Mesenteric fat pad (tissue), 1 donor: ENCODE measurements around the gene TAOK1. TPM values are rescaled to one million over a fixed set of nuclear protein-coding genes. Genes with fewer than 3 reads are reported as not detected.
"Not testable (repeated sequence)": the region's sequence is repeated elsewhere in the genome, so short reads cannot be mapped to it uniquely, and the experiment has no call there.

Experiments
- DNase-seq: peaks from one replicate; pipeline ENCODE4 v3.0.0-alpha.2; 2020; ENCODE audit warnings: low spot score
- total RNA-seq: library from RNA; stranded (reverse); fragmentation: NEBNext Ultra II Directional; extraction: Animal tissue kit (Norgen Biotek cat#: 25700); gene quantifications from one replicate; pipeline ENCODE4 v1.2.1, GENCODE V29; 2021
- donor health status: DM: yes; HTN: yes; CAD: no.

TAOK1 gene
- total RNA-seq, 1 donor from 2014 or later: 99.0 TPM

- no peak for DNase-seq
These were observed 143.8 kb downstream of the TAOK1 start for GRCh38 chr17:29533976-29534375.

DNA sequence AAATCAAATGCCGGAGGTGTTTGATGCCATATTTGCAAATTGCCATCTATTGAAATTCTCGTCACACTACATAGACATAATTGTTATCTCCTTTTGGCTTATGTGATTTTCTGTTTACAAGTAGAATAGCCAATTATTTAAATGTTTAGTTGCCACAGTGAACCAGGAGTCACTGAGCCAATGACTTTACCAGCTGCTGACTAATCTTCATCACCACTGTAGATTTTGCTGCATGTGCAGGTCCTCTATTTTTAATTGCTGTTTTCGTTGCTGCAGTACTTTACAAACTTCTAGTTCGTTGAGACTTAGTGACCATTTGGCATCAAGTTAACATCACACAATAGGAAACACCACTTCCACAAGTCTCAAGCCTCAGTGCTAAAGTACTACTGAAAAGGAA is 153.9 kb downstream of the TAOK1 start:
- DNase-seq: no peak

GRCh38 chr17:29546085-29546484 is 155.9 kb downstream of the TAOK1 start:
- DNase-seq: no peak

- DNase-seq: no peak
These were observed 156.7 kb downstream of the TAOK1 start for GRCh38 chr17:29546830-29547229.

DNA sequence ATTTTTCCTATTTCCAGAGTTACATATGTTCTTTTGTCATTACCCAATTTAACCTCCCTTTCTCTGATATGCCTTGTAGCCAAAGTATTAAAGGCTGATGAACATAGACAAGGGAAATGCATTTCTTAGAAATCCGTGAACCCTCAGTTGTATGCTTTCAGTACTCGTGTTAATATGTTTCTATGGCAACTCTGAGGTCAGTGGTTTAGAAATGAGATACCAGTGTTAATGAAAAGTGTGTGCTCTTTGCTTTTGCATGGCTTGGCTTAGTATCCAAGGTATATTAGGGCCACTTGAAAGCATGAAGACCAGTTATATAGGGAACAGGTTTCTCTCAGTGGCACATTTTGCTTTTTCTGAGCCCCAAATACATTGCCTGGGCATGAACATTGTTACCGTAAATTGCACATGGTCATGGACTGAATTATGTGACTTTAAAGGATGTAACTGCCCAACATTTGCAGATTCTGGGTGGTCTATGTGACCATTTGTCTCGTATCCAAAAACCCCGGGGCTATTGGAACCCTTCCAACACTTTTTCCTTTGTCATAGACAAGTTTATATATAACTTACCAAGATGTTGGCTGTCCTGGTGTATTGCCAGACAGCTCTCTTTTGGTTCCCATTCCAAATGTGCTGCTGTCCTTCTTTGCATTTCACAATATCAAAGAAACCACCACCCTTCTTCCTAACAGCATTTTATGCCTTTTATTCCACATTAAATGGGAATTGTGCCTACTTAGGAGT is 159.2 kb downstream of the TAOK1 start:
- no peak for DNase-seq

GRCh38 chr17:29555840-29556239 is 165.7 kb downstream of the TAOK1 start:
- DNase-seq: no peak

GRCh38 chr17:29557085-29557738 is 167.0 kb downstream of the TAOK1 start:
- peak; percentile 33 for DNase-seq

DNA sequence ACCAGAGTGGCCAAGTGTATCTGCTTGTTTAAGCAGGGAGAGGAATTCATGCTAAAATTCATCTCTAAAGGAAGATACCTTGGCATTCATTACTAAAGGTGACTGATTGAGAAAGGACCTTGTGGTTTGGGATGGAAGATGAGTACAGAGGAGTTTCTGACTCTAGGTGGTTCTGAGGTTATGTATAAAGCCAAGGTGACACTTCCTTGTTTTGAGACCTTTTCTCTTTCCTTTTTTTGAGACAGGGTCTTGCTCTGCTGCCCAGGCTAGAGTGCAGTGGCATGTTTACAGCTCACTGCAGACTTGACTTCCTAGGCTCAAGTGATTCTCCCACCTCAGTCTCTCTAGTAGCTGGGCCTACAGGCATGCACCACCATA is 167.6 kb downstream of the TAOK1 start:
- peak; percentile 20 for DNase-seq

GRCh38 chr17:29558139-29558538 is 168.0 kb downstream of the TAOK1 start:
- not testable (repeated sequence) for DNase-seq

DNA sequence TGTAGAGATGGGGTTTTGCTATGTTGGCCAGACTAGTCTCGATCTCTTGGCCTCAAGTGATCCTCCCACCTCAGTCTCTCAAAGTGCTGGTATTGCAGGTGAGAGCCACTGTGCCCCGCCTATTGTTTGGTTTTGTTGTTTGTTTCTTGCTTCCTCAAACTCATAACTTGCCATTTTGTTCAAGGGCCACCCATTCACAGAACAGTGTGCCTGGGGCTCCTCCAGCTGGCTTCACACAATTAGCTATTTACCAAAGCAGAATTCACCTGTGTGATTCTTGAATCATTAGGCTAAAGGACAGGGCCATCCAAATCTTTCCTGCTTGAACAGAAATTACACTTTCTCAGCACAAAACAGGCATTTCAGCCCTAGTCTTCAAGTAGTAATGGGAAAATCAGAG is 169.5 kb downstream of the TAOK1 start:
- no peak for DNase-seq

DNA sequence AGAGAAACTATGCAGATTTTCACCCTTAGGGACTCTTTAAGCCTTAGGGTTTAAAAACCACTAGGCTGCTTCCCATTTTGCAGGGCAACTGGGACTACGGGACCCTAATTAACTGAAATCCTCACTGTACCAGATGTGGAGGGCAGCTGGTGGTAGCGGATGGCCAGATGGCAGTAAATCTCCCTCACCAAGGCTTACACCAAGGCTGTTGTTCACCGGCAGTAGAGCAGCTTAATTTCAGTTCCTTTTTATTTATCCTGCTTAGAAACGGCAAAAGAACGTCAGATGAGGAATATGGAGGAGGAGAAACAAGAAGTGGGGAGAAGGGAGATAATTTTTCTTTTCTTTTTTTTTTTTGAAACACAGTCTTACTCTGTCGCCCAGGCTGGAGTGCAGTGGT is 170.2 kb downstream of the TAOK1 start:
- DNase-seq: no peak

GRCh38 chr17:29561554-29562517 is 171.7 kb downstream of the TAOK1 start:
- DNase-seq: peak; percentile 71

- peak; percentile 69 for DNase-seq
These were observed 172.5 kb downstream of the TAOK1 start for GRCh38 chr17:29562615-29563014.

GRCh38 chr17:29563816-29564215 is 173.7 kb downstream of the TAOK1 start:
- DNase-seq: peak; percentile 59

DNA sequence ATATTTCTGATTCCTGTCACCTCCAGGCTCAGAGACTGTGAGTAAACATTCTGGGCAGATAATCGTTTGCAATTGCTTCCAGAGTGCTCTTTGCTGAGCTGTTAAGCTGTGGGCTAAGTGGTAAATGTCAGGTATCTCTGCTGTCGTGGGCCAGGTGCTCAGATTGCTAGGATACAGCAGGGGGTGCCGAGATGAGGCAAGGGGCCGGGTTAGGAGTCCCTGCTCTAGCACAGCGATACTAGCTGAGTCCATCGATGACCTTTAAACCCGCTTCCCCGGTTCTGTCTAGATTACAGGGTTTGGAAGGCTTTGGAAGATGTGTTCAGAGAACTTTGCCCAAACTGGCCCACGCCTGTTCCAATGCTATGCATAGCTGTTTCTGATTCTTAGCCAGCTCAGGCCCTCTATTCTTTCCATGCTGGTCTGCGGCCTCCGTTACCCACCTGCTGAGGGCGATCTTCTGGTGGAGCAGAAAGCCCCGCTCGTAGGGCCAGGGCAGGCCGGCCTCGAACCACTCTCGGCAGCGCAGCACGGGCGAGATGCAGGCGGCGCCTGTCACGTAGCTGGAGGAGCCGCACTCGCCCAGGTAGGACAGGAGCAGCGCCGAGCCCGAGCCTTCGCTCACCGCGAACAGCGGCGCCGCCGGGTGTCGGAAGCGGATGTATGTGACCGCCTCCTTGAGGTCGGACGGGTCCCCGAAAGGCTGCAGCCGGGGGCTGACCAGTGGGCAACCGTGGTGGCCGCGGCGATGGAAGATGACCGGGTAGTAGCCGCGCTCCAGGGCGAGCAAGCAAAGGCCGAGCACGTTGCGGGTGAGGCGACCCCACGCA is 175.7 kb downstream of the TAOK1 start:
- DNase-seq: peak; percentile 91

- peak; percentile 92 for DNase-seq
These were observed 176.5 kb downstream of the TAOK1 start, which contains the start of gene ABHD15 for GRCh38 chr17:29566473-29567303. Gene ABHD15 (minus strand): TSS chr17:29567037. CDS start chr17:29566966, 71 bp downstream.

DNA sequence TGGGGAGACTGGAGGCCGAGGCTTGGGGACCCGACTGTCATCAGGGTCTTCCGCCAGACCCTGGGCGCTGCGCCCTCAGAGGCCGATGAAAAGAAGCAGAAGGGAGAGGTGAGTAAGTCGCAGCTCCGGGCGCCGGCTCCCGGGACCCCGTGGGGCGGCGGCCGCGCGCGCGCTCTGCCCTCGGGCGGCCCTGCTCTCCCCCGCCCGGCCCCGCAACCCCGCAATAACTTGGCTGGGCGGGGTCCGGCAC is 177.1 kb downstream of the TAOK1 start:
- DNase-seq: no peak

DNA sequence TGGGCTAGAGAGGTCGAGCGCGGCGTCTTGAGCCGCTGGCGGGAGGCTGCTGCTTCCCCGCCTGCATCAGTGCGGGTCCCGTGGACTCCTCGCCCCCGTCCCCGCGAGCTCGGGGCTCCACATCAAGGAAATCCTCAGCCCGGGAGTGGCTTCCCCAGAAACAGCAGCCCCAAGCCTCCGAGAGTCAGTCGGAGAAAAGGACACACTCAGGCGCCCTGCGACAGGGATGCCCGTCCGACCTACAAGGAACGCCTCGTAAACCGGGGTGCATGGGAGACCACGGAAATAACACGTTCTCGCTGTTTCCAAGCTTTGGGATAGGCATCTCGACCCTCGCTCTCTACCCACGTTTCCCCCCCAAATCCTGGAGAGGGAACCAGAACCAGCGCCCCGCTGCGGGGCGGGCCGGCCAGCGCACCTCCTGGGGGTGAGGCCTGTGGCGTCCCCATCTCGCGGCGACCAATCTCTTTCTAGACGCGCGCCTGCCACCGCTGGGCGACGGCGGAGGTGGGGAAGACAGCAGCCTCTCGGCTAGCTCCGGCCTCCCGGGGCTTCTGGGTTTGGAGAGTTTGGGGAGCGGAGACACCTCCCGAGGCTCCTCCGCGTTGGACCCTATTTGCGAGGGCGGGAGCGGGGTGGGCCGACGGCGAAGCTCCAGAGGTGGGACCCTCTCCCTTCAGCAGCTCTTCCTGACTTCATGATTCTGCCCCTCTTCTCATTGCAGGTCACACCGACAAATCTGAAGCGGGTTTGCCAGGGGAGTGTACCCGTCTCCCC is 177.6 kb downstream of the TAOK1 start:
- DNase-seq: peak; percentile 91
